Glomerular endothelial cell (primary cell): ENCODE results near the gene USP25. TPM values are rescaled to one million over a fixed set of nuclear protein-coding genes. Genes with fewer than 3 reads are reported as not detected.

ENCODE experiments used
- DNase-seq: peaks from one replicate; pipeline ENCODE4 v3.0.0-alpha.2; 2011; ENCODE audit warnings: low read depth, low spot score; ENCODE audit errors: extremely low read depth
- total RNA-seq: library from RNA; depleted of rRNA; stranded (reverse); fragments of >200 nt; gene quantifications from 2 replicates; pipeline ENCODE4 v1.2.3, GENCODE V29; 2015

USP25 gene
- total RNA-seq, 1 donor from 2014 or later, result 52.9 TPM

DNA sequence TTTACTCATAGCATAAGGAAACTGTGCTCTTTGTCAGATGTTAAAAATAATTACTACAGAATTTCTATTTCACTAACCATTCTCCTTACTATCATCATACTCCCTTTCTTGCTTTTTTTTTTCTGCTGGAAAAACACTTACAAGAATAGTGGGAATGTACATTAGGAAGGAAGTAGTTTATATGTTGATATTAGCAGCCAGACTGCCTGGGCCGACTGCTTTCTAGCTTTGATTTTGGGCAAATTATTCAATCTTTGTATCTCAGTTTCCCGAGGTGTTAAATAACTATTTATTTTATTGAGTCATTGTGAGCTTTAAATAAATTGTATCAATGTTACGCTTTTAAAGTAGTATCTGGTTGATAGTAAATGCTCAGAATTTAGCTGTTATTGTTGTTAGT is 122.4 kb downstream of the USP25 start:
- DNase-seq, result no peak

GRCh38 chr21:15853126-15853525 is 123.3 kb downstream of the USP25 start:
- no peak for DNase-seq

GRCh38 chr21:15856813-15857212 is 127.0 kb downstream of the USP25 start:
- no peak for DNase-seq

DNA sequence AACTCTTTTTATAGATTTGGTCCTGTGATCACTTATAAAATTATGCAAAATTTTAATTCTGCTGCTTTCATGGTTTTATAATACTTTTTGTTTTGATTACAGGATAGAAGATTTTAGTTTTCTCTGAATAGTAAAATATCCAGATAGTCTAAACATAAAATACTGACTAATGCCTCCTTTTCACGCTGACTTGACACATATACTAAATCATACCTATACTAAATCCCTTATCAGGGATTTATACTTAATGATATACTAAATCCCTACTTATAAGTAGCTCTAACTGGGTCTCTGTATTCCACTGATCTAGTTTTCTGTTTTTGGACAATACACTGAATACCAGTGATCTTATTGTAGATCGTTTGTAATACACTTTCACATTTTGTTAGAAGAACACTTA is 128.0 kb downstream of the USP25 start:
- no peak for DNase-seq

DNA sequence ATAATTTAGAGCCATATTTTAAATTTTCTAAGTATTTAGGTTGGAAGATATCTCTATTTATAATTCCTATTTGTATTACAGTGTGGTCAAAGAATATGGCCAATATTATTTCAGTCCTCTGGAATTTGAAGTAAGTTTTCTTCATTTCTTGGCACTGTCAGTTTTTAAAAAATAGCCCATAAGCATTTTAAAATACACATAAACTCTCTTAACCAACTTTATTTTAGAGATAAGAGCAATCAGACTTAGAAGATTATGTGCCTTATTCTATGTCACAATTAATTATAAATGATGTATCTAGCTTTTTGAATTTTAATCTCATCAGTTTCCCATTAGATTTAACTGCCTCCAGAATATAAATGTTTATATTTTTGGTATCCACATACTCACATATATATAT is 130.8 kb downstream of the USP25 start:
- DNase-seq, result no peak

DNA sequence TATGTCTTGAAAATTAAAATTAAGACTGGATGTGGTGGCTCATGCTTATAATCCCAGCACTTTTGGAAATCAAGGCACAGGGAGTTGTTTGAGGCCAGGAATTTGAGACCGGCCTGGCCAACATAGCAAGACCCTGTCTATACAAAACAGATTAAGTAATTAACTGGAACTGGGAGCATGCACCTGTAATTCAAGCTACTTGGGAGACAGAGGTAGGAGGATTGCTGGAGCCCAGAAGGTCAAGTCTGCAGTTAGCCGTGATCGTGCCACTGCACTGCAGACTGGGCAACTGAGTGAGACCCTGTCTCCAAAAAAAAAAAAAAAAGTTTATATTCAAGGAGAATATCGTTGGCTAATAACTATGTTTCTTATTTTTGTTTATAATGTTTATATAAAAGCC is 139.2 kb downstream of the USP25 start:
- DNase-seq, result no peak

- no peak for DNase-seq
Measured at GRCh38 chr21:15870819-15871218, 141.0 kb downstream of the USP25 start.

- DNase-seq, result no peak
Measured at GRCh38 chr21:15872236-15872635, 142.5 kb downstream of the USP25 start.

DNA sequence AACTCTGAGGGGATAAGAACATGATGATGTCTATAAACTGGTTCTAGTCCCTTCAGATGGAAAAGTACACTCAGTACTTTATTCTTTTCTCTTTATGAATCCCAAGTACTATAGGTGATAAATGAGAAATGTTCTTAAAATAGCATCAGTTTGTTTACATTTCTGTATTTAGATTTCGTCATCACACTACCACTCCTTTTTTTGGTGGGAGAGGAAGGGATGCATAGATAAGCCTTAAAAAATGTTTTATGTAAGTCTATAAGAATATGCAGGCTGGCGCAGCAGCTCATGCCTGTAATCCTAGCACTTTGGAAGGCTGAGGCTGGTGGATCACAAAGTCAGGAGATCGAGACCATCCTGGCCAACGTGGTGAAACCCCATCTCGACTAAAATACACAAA is 144.8 kb downstream of the USP25 start:
- no peak for DNase-seq

DNA sequence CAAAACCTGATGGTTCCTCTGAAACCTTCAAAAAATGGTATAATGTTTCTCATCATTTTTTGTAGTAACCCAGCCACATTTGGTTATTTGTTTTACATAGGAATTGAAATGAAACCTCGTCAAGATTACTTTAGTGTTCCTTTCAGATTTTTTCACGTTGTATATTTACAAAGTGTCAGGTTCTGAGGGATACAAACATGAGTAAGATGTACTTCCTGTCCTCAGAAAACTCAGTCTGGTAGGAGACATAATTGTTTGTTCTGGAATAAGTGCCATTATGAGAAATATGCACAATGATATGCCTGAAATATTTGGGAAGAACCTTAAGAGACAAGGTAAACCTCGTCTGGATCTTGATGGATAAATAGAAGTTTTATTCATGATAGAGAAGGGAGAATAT is 145.5 kb downstream of the USP25 start:
- no peak for DNase-seq

DNA sequence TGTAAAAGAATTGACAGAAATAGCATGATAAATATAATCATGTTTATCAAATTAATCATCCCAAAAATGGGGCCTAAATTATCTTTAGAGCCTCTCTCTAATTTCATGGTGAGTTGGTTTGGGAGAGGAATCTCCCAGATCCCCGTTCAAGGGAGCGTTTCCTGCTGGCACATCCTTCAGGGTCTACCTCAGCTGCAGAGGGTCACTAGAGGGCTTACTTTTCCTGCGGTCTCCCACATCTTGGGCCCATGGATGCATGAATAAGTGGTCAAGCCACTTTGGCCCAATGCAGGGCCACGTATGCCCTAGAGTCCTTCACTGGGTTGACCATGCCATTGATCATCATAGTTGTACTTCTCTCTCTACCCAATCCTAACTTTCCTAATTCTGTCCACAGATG is 164.1 kb downstream of the USP25 start:
- DNase-seq, result no peak

DNA sequence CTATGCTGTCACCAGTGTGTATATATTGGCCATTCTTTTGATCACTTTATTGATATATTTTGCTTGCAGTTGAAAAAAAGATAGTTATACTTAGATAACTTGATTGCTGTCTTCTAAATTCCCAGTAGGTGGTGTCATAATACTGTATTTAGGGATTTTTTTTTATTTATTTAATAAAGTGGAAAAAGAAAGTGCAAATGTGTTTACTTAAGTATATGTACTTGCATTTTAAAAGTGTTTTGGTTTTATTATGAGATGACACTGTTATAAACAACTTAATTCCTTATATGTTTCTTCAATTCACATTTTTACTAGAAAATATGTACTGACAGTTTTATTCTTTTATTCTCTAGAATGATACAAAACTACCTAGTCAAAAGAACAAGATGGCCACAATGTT is 164.8 kb downstream of the USP25 start:
- peak; percentile 20 for DNase-seq

- DNase-seq, result no peak
Measured at GRCh38 chr21:15895142-15896106, 165.6 kb downstream of the USP25 start.

DNA sequence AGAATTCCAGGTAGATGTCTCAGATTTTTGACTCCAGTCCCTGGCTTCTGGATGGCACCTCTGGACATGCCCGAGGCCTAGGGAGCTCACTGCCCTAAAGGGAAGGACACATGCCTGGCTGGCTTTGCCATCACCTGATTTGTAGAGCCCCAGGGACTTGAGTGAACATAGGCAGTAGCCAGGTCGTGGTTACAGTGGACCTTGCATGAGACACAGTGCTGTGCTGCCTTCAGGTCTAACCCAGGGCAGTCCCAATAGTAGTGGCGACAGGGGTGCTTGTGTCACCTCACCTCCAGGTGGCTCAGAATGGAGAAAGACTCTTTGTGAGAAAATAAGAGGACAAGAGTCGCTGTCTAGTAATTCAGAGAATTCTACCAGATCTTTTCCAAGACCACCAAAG is 166.7 kb downstream of the USP25 start:
- no peak for DNase-seq

- DNase-seq, result no peak
Measured at GRCh38 chr21:15904389-15904788, 174.6 kb downstream of the USP25 start.

DNA sequence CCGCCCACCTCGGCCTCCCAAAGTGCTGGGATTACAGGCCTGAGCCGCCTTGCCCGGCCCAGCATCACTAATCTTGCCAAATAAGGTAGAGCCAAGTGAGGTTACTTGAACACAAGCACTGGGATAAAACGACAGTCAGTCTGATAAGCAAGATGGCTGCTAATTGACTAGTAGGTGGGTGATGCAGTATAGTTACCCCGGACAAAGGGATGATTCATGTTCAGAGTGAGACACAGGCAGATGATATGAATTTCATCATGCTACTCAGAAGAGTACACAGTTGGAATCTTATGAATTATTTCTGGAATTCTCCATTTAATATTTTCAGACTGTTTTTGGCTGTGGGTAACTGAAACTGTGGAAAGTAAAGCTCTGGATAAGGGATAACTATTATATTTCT is 178.4 kb downstream of the USP25 start:
- DNase-seq, result no peak

GRCh38 chr21:15928196-15928595 is 198.4 kb downstream of the USP25 start:
- no peak for DNase-seq

DNA sequence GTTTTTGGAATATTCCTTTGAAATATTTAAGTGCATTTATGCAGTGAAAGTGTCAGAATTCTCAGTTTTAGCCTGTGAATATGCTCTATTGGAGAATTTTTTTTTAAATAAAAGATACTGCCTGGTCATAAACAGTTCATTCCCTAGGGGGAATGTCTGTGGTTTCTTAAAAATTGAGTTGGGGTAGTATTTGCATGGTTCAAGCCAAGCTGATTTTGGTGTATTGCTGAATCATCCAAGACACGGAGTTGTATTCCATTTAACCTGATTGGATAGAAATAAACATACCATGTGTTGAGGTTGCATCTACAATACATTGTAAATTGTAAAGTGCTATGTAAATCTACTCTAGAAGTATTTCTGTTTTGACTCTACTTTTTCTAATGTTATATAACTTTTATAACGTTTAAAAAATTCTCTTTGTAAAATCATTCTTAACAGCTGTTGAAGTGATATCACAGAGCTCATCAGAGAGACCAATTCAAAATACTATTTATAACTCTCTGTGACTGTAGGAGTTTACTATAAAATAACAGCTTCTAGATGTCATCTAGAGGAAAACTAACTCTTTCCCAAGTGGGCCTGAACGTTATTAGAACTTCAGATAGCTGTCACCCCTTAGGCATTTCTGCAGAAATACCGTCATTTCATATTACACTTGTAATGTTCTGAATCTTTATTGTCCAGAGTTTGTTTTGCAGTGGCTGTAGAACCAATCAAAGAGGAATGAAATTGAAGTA is 199.1 kb downstream of the USP25 start:
- DNase-seq, result no peak

GRCh38 chr21:15929536-15929935 is 199.8 kb downstream of the USP25 start:
- no peak for DNase-seq
